HG03565 (cell line): ENCODE results near the gene TBC1D19.
"Not testable (repeated sequence)": the region's sequence is repeated elsewhere in the genome, so short reads cannot be mapped to it uniquely, and the experiment has no call there.

ENCODE experiments used
- ATAC-seq: cut with Tn5 transposase; IDR thresholded peaks from one replicate; pipeline ENCODE4 v1.9.1; 2021; ENCODE audit warnings: mild to moderate bottlenecking, moderate library complexity; ENCODE audit not compliant: unreplicated experiment

The TBC1D19 gene

GRCh38 chr4:26679040-26679695, 95.3 kb downstream of the TBC1D19 start:
- not testable (repeated sequence) for ATAC-seq

DNA sequence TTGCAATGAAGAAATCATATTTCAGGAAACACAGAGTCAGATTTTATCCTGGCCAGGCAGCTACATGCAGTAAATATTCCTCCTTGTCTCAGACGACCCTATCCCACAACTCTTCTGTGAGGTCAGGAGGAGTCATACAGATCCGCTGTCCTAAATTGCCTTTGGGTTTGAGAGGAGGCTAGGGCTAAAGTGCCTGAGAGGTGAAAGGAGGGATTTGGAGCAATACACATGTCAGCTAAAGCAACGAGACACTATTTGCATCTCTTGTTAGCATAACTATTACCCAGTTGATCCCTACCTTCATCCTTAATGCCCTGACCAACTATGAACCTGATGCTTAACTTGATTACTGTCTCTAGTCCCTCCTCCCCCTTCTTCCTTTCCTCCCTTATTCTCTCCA, 98.6 kb downstream of the TBC1D19 start:
- ATAC-seq: no peak

DNA sequence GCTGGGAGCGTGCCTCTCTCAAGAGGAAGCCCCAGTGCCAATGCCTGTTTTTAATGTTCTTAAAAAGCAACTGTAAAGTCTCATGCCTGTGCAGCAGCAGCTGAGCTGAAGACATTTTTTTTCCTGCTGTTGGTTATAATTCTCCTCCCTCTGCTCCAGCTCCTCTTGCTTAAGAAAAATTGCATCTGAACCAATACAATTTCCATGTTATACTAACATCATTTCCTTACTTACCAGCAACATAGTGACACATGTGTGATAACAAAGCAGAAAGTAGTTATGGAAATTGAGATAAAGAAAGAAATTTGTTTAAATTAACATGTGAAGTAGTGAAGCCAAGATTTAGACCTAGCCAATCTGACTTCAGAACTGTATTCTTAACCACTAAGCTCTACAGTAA, 101.4 kb downstream of the TBC1D19 start:
- ATAC-seq: no peak

DNA sequence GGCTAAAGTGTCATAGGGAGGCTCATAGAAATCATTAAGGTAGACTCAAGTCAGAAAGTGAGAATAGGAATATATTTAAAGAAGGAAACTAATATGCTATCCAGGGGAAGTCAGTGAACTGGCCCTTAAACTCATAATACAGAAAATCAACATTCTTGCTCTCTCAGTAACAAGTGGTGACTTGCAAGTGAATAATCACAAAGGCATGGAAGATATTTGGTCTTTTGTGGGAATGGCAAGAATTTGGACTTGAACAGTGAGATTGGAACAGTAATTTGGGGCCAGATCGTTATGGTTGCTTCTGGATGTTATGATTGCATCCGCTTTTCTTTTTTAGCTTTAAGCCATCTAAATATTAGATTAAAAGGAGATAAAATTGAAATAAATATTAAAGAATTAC, 103.8 kb downstream of the TBC1D19 start:
- ATAC-seq: no peak

DNA sequence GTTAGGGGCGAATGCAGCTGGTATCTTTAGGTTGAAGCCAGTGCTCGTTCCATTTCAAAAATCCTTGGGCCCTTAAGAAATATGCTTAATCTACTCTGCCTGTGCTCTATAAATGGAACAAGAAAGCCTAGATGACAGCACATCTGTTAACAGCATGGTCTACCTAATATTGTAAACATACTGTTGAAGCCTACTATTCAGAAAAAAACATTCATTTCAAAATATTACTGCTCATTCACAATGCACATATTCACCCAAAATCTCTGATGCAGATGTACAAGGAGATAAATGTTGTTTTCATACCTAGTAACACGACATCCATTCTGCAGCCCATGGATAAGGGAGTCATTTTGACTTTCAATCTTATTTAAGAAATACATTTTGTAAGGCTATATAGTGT, 106.6 kb downstream of the TBC1D19 start:
- no peak for ATAC-seq

DNA sequence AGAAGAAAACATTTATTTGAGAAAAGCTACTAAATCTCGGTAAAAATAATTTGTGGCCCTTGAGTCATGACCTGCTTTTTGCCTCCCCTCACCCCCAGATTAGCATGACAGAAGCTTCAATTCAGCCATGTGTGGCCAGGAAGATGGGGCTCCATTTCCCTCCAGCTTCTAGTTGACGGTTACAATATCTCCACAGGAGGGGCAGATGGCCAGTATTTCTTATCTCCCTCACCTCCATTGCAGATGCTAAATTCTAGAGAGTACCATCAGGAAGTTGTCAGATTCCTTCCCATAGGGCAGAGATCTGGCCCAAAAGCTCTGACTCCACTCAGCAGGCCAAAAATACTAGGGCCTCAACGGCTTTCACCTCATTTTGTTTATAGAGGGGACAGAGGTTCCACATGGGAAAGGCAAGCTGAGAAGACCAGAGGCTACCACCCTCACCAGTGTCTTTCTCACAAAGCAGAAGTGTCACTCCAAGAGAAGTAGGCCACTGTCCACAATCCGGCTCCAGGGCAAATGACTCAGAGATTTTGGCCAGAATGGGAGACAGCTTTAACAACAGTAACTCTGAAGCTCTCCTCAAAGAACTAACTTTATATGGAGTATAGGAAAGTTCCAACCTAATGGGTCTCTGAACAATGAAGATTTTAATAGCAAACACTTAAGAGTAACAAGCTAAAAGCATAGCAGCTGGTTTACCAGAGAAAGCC, 108.3 kb downstream of the TBC1D19 start:
- no peak for ATAC-seq

DNA sequence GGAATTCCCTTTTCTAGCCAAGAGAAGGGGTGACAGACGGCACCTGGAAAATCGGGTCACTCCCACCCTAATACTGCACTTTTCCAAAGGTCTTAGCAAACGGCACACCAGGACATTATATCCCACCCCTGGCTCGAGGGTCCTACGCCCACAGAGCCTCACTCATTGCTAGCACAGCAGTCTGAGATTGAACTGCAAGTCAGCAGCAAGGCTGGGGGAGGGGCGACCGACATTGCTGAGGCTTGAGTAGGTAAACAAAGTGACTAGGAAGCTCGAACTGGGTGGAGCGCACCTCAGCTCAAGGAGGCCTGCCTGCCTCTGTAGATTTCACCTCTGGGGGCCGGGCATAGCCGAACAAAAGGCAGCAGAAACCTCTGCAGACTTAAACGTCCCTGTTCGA, 110.2 kb downstream of the TBC1D19 start:
- not testable (repeated sequence) for ATAC-seq

DNA sequence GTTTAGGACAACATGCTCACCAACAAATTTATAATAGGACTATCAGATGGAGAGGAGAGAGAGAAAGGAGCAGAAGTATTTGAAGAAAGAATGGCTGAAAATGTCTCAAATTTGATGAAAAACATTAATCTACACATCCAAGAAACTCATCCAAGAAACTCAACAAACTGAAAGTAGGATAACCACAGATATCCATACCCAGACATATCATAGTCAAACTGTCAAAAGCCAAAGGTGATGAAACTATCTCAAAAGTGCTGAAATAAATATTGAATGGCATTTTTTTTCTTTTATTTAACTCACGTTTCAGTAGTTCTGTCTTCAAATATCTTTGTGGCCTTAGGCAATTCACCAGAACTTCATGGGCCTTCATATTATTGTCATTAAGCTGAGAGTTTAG, 116.2 kb downstream of the TBC1D19 start:
- no peak for ATAC-seq

GRCh38 chr4:26701095-26701494, 117.2 kb downstream of the TBC1D19 start:
- ATAC-seq: no peak

- ATAC-seq: no peak
Observed at GRCh38 chr4:26701786-26702227, 117.9 kb downstream of the TBC1D19 start.

GRCh38 chr4:26707342-26707741, 123.5 kb downstream of the TBC1D19 start:
- no peak for ATAC-seq

DNA sequence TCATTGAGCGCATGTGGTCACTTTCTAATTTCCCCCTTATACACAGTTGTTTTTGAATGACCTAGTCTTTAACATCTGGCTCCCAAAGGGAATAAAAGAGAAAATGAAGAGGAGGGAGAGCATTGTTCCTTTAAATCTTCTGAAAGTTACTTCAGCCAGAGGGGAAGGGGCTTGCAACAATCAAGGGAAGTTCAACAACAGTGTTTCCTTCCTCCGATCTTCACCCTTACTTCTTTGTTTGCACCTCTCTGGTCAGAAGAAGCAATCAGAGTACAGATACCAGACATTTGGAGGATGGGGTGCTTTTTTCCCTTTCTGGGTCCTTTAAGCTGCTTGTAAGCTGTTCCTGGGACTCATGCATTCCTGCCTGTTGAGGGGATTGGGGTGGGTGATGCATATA, 125.4 kb downstream of the TBC1D19 start:
- no peak for ATAC-seq

DNA sequence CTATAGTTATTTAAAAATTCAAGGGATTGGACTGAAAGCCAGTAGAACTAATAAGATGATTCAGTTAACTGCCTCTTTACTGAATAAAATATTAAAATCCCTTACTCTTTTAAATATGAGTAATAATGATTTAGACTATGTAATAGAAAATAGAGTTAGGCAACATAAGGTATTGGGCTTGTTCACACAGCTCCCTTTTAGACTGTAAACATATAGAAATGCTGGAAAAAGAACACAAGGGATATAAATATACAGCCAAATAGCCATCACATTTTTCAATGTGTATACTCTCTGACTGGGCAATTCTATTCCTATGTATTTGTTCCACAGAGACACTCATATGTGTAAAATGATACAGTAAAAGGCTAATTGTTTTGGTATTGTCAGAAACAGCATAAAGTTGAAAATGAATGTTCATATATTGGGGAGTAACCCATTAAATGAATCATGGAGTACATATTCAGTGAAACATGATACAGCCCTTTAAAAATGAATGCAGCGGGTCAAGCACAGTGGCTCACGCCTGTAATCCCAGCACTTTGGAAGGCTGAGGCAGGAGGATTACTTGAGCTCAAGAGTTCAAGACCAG, 129.8 kb downstream of the TBC1D19 start:
- ATAC-seq: no peak

DNA sequence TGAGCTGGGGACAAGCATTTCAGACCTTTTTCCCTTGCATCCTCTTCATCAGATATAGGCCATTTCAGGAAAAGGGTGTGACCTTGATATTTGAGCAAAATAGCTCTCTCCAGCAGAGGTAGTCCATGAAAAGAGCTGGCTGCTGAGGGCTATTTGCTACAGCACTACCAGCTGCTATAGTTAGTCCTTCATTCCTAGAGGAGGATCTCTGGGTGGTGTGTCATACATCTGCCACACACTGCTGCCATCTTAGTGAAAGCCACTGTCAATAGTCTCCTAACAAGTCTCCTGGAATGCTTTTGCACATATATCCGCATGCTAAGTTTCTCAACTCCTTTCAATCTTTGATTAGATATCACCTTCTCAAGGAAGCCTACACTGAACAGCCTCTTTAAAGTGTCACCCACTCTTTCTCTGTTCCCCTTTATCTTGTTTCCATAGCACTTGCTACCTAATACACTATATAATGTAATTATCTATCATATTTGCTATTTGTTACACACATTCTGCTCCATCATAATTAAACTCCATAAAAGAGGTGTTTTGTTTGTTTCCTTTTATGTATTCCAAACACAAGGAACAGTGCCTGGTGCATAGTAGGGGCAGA, 131.9 kb downstream of the TBC1D19 start:
- ATAC-seq: no peak

- no peak for ATAC-seq
Observed at GRCh38 chr4:26717332-26717731, 133.4 kb downstream of the TBC1D19 start.

DNA sequence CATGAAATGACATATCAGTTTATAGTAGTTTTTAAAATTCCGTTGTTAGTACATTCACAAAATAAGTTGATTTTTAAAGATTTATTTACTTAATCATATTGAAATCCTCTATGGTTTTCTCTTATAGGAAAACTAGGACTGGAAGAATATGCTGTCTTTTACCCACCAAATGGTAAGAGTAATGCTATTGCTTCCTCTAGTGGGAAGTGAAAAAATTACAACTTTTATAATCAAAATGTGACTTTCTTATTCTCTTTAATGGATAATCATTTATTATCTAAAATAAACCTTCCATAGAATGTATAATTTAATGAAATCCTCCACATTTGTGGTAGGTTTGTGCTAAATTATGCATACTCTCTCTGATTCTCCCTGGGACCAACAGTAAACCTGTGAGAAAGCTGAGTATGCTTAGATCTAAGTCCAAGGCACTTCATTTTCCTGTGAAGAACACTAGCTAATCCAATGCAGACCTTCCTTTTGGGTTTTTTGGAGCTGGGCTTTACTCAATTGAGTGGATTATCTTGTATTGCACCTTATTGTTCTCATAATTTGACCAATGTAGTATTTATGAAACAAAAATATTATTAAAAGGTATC, 136.2 kb downstream of the TBC1D19 start:
- no peak for ATAC-seq

- no peak for ATAC-seq
Observed at GRCh38 chr4:26721685-26722084, 137.8 kb downstream of the TBC1D19 start.

DNA sequence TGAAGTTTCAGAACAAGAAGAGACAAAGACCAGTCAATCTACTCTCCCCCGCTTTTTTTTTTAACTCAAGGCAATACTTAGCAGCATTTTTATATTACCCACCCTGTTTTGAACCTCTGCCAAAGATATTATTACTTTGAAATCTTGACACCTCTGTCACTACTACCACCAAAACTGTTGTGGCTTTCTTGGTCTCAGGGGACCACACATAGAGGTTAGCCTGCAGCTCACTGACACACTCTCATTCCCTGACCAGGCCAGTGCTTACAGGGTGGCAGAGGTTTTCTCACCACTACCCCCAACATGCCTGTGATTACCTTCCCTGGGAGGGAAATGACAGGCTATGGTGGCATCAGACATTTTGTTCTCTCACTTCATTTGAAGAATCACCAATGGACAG, 139.3 kb downstream of the TBC1D19 start:
- peak; percentile 92 for ATAC-seq

GRCh38 chr4:26724534-26724933, 140.7 kb downstream of the TBC1D19 start:
- ATAC-seq: no peak

GRCh38 chr4:26726655-26727387, 142.9 kb downstream of the TBC1D19 start:
- no peak for ATAC-seq

DNA sequence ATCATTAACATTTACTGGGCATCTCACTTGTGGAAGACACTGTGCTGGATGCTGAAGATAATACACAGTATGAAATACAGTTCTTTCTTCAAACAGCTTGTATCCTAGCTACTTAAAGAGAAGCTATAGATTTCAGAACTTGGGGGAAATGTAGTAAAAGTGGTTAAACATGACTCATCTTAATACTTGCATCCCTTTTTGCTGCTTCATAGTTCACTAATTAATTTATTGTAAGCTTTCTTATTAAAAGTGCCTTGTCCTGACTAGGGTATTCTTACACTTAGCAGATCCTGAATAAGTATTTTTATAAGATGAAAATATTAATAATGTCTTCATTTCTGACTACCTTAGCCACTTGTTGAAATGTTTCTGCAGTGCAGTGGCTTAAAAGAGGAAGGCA, 144.0 kb downstream of the TBC1D19 start:
- ATAC-seq: no peak
